ENCODE results near the gene WWP2.

- no peak for TF ChIP-seq EZH2phosphoT487 (IDR thresholded peaks at IDR 0.05; ENCODE audit: insufficient read depth, low read depth)
- TF ChIP-seq EZH2 (IDR thresholded peaks at IDR 0.05; ENCODE audit: insufficient read depth, poor library complexity, severe bottlenecking) = no peak
Measured at GRCh38 chr16:69890892-69891282, 128.8 kb downstream of the WWP2 start.
